IMR-90 (cell line): ENCODE measurements around the gene NLGN2. TPM values are rescaled to one million over a fixed set of nuclear protein-coding genes. Genes with fewer than 3 reads are reported as not detected.

Experiments
- ATAC-seq: fragments of 200-7000 bp; cut with Tn5 transposase; 2 replicates; pipeline ENCODE4 v1.9.1; 2020; ENCODE audit warnings: low read depth, mild to moderate bottlenecking, moderate library complexity
- BruUV-seq: library from RNA; stranded (reverse); fragments of 400-500 nt; replicated peaks from 2 replicates; lab custom pipeline; 2021; lab: Mats Ljungman, UMichigan
- CTCF ChIA-PET: fragments of 300-600 bp; formaldehyde crosslinking; extraction: SDS; loops from one replicate; lab custom pipeline; 2021; ENCODE audit warnings: antibody characterized with exemption; lab: Yijun Ruan, JAX
- POLR2A ChIA-PET: fragments of 300-600 bp; sonication (Branson Sonifier 250); formaldehyde crosslinking; loops from one replicate; lab custom pipeline; 2022; ENCODE audit warnings: antibody characterized with exemption; ENCODE audit not compliant: unreplicated experiment; lab: Charles Lee
- DNase-seq: peaks from one replicate; pipeline ENCODE4 v3.0.0; 2013
- H2AFZ ChIP-seq: replicated peaks from 2 replicates; pipeline ENCODE3; 2013; ENCODE audit warnings: low read length, mild to moderate bottlenecking; ENCODE audit not compliant: poor library complexity
- H2AK5ac ChIP-seq: 2 replicates; pipeline ENCODE4 v1.6.1; 2013; ENCODE audit warnings: low read depth, low read length, inconsistent platforms
- H2AK9ac ChIP-seq: replicated peaks from 2 replicates; pipeline ENCODE3; 2013; ENCODE audit warnings: mild to moderate bottlenecking, low read depth, low read length, moderate library complexity; ENCODE audit not compliant: poor library complexity
- H2BK120ac ChIP-seq: 2 replicates; pipeline ENCODE4 v1.6.1; 2013; ENCODE audit warnings: low read depth, low read length, inconsistent platforms
- H2BK15ac ChIP-seq: 3 replicates; pipeline ENCODE4 v1.6.1; 2013; ENCODE audit warnings: low read depth, low read length, inconsistent platforms
- H2BK20ac ChIP-seq: 2 replicates; pipeline ENCODE4 v1.6.1; 2013; ENCODE audit warnings: low read depth, mild to moderate bottlenecking, inconsistent platforms, low read length, moderate library complexity
- H2BK5ac ChIP-seq: 2 replicates; pipeline ENCODE4 v1.6.1; 2013; ENCODE audit warnings: mild to moderate bottlenecking, low read depth, low read length, inconsistent platforms; ENCODE audit not compliant: poor library complexity, severe bottlenecking
- H3K14ac ChIP-seq: replicated peaks from 2 replicates; pipeline ENCODE4 v1.6.1; 2013; ENCODE audit warnings: low read depth, low read length, inconsistent platforms
- H3K18ac ChIP-seq: 2 replicates; pipeline ENCODE4 v1.6.1; 2013; ENCODE audit warnings: low read depth, low read length, control low read depth
- H3K23ac ChIP-seq: 2 replicates; pipeline ENCODE4 v1.6.1; 2013; ENCODE audit warnings: low read depth, low read length, inconsistent platforms
- H3K27ac ChIP-seq: 2 replicates; pipeline ENCODE4 v1.5.1; 2013; ENCODE audit warnings: mild to moderate bottlenecking, control low read depth, low read length; ENCODE audit not compliant: insufficient read depth
- H3K27me3 ChIP-seq: 2 replicates; pipeline ENCODE4 v1.6.1; 2013; ENCODE audit warnings: low read length; ENCODE audit not compliant: control insufficient read depth, insufficient read depth
- H3K36me3 ChIP-seq: 2 replicates; pipeline ENCODE4 v1.6.1; 2013; ENCODE audit warnings: low read length, mixed read lengths; ENCODE audit not compliant: control insufficient read depth, insufficient read depth
- H3K4ac ChIP-seq: 2 replicates; pipeline ENCODE4 v1.6.1; 2013; ENCODE audit warnings: low read depth, low read length, inconsistent platforms
- H3K4me1 ChIP-seq: 2 replicates; pipeline ENCODE4 v1.6.1; 2013; ENCODE audit warnings: low read length, mixed read lengths; ENCODE audit not compliant: control insufficient read depth, insufficient read depth
- H3K4me2 ChIP-seq: 2 replicates; pipeline ENCODE4 v1.6.1; 2013; ENCODE audit warnings: low read depth, mild to moderate bottlenecking, control low read depth, low read length, moderate library complexity
- H3K4me3 ChIP-seq: 2 replicates; pipeline ENCODE4 v1.5.1; 2013; ENCODE audit warnings: low read depth, mild to moderate bottlenecking, control low read depth, low read length, moderate library complexity; ENCODE audit not compliant: insufficient read depth
- H3K56ac ChIP-seq: 2 replicates; pipeline ENCODE4 v1.6.1; 2013; ENCODE audit warnings: low read length, inconsistent platforms; ENCODE audit not compliant: insufficient read depth; ENCODE audit errors: extremely low read depth
- H3K79me1 ChIP-seq, 2 experiments: 2 replicates each; pipeline ENCODE4 v1.6.1; 2013; ENCODE audit warnings: low read length in 2 of 2, inconsistent platforms in 1 of 2, low read depth in 1 of 2
- H3K9ac ChIP-seq: 2 replicates; pipeline ENCODE4 v1.6.1; 2013; ENCODE audit warnings: low read depth, low read length, control low read depth
- H3K9me1 ChIP-seq: 2 replicates; pipeline ENCODE4 v1.6.1; 2013; ENCODE audit warnings: low read length, inconsistent platforms; ENCODE audit not compliant: insufficient read depth
- H3K9me3 ChIP-seq: 2 replicates; pipeline ENCODE4 v1.6.1; 2013; ENCODE audit warnings: low read length; ENCODE audit not compliant: control insufficient read depth, insufficient read depth
- H4K20me1 ChIP-seq: 2 replicates; pipeline ENCODE4 v1.6.1; 2013; ENCODE audit warnings: low read length, inconsistent platforms; ENCODE audit not compliant: insufficient read depth
- H4K5ac ChIP-seq: 2 replicates; pipeline ENCODE4 v1.6.1; 2013; ENCODE audit warnings: mild to moderate bottlenecking, low read depth, low read length, control low read depth
- H4K8ac ChIP-seq, 2 experiments: 2 replicates each; pipeline ENCODE4 v1.6.1; 2013; ENCODE audit warnings: low read depth in 2 of 2, low read length in 2 of 2, control low read depth in 1 of 2, inconsistent platforms in 1 of 2
- H4K91ac ChIP-seq: 2 replicates; pipeline ENCODE4 v1.6.1; 2013; ENCODE audit warnings: low read depth, low read length, inconsistent platforms; ENCODE audit not compliant: insufficient read depth
- BHLHE40 ChIP-seq: fragments of 150-350 bp; IDR thresholded peaks from 2 replicates; pipeline ENCODE4 v1.6.1; 2016; ENCODE audit warnings: mild to moderate bottlenecking, low read depth, low read length
- CEBPB ChIP-seq: IDR thresholded peaks from 2 replicates; pipeline ENCODE4 v1.6.1; 2012; ENCODE audit warnings: low read depth, low read length, improper control_type of control experiment
- CHD1 ChIP-seq: IDR thresholded peaks from 2 replicates; pipeline ENCODE4 v1.6.1; 2012; ENCODE audit warnings: low read depth, low read length, improper control_type of control experiment
- FOS ChIP-seq: fragments of 150-350 bp; IDR thresholded peaks from 2 replicates; pipeline ENCODE4 v1.6.1; 2016; ENCODE audit warnings: low read depth, low read length
- MAFK ChIP-seq: IDR thresholded peaks from 2 replicates; pipeline ENCODE4 v1.6.1; 2012; ENCODE audit warnings: low read depth, low read length, improper control_type of control experiment
- MAZ ChIP-seq: IDR thresholded peaks from 2 replicates; pipeline ENCODE4 v1.6.1; 2012; ENCODE audit warnings: low read depth, mild to moderate bottlenecking, low read length, improper control_type of control experiment, moderate library complexity, borderline replicate concordance
- MXI1 ChIP-seq: IDR thresholded peaks from 2 replicates; pipeline ENCODE4 v1.6.1; 2012; ENCODE audit warnings: low read depth, mild to moderate bottlenecking, low read length, moderate library complexity, borderline replicate concordance
- NFE2L2 ChIP-seq: fragments of 150-350 bp; IDR thresholded peaks from 2 replicates; pipeline ENCODE4 v1.6.1; 2016; ENCODE audit warnings: low read depth, mild to moderate bottlenecking, low read length
- POLR2A ChIP-seq: IDR thresholded peaks from 2 replicates; pipeline ENCODE4 v1.6.1; 2012; ENCODE audit warnings: mild to moderate bottlenecking, low read depth, low read length
- RAD21 ChIP-seq: IDR thresholded peaks from 2 replicates; pipeline ENCODE4 v1.6.1; 2012; ENCODE audit warnings: low read length, improper control_type of control experiment
- RCOR1 ChIP-seq: IDR thresholded peaks from 2 replicates; pipeline ENCODE4 v1.6.1; 2012; ENCODE audit warnings: mild to moderate bottlenecking, low read length, improper control_type of control experiment; ENCODE audit not compliant: insufficient replicate concordance
- RFX5 ChIP-seq: IDR thresholded peaks from 2 replicates; pipeline ENCODE4 v1.8.0; 2012; ENCODE audit warnings: low read depth, mild to moderate bottlenecking, low read length, moderate library complexity
- SMC3 ChIP-seq: fragments of 150-350 bp; IDR thresholded peaks from 2 replicates; pipeline ENCODE4 v1.6.1; 2016; ENCODE audit warnings: low read depth, mild to moderate bottlenecking, antibody characterized with exemption, low read length, moderate library complexity
- USF2 ChIP-seq: fragments of 150-350 bp; IDR thresholded peaks from 2 replicates; pipeline ENCODE4 v1.6.1; 2017; ENCODE audit warnings: mild to moderate bottlenecking, antibody characterized with exemption, low read length, low read depth
- WGBS, 2 experiments: methylation state at CpG; one replicate each; pipeline versions ENCODE4 v1.1.5 to v1.1.7; 2013; ENCODE audit warnings: missing lambda C conversion rate in 2 of 2; ENCODE audit not compliant: insufficient read length in 1 of 2; ENCODE audit errors: extremely low coverage in 2 of 2; 5-methylcytosine and 5-hydroxymethylcytosine counted together
- dilution Hi-C: fragments of 300-500 bp; cut with HindIII; formaldehyde crosslinking; loops from one replicate; pipeline ENCODE4 v1.14.3; 2018; ENCODE audit warnings: low sequenced_read_pairs; ENCODE audit not compliant: unreplicated experiment
- in situ Hi-C: fragments of 300-500 bp; cut with MboI; formaldehyde crosslinking; loops from 3 replicates; pipeline ENCODE4 v1.14.3; 2019; ENCODE audit warnings: low sequenced_read_pairs, inconsistent platforms, mixed read lengths
- intact Hi-C: fragments of 100-400 bp; cut with micrococcal nuclease; formaldehyde crosslinking; loops from 2 replicates; pipeline ENCODE4 v1.10.0; 2022
- polyA plus RNA-seq, 3 experiments: library from polyadenylated mRNA; depleted of rRNA; stranded (reverse); fragments of >200 nt; gene quantifications; 2 replicates each; pipeline ENCODE4 v1.2.3, GENCODE V29; 2012; ENCODE audit warnings: low replicate concordance in 1 of 3
- total RNA-seq: library from RNA; depleted of rRNA; stranded (reverse); fragments of >200 nt; gene quantifications from 2 replicates; pipeline ENCODE4 v1.2.3, GENCODE V29; 2012
- TF ChIP-seq, protein P1 (sequence below): conservative IDR thresholded peaks from 2 replicates; pipeline ENCODE4 v1.5.1; 2012; ENCODE audit warnings: mild to moderate bottlenecking, low read depth, low read length, improper control_type of control experiment
- TF ChIP-seq, protein P2 (sequence below): fragments of 150-350 bp; IDR thresholded peaks from 2 replicates; pipeline ENCODE4 v1.6.1; 2016; ENCODE audit warnings: low read depth, mild to moderate bottlenecking, low read length, moderate library complexity, borderline replicate concordance

The NLGN2 gene
- total and polyA plus RNA-seq, 2 of the 4 experiments (the other 2 are of a cell fraction) = 1.8 to 38.1 TPM

GRCh38 chr17:7411427-7411750 is 3.7 kb downstream of the NLGN2 start:
- Histone ChIP-seq H4K91ac (no peak overlapping the region), H2BK15ac (no peak overlapping the region), H2BK120ac (no peak overlapping the region), H3K27ac (no peak overlapping the region), H3K4me3 (no peak overlapping the region), H3K36me3 (peaks cover 45% of the 10 kb centered on the region), H4K20me1 (peaks cover 11% of the 10 kb centered on the region), H2AFZ (no peak overlapping the region), H3K4me2 (no peak overlapping the region), H4K5ac (no peak overlapping the region), H3K56ac (no peak overlapping the region), H3K9me1 (peaks cover 7% of the 10 kb centered on the region; the same call in 1 of the 2 replicates), H3K79me1 (peaks cover 0 to 18% of the 10 kb centered on the region in 2 experiments; a peak in 3 of 4 replicates), H3K4me1 (peaks cover 7% of the 10 kb centered on the region), H3K9ac (no peak overlapping the region), H3K18ac (no peak overlapping the region), H3K27me3 (no peaks in the 10 kb centered on the region), H2AK9ac (no peak overlapping the region), H2AK5ac (no peak overlapping the region), H3K14ac (no peak overlapping the region), H2BK5ac (no peak overlapping the region), H3K9me3 (no peaks in the 10 kb centered on the region), H2BK20ac (no peak overlapping the region), H3K4ac (no peak overlapping the region), H4K8ac (no peak overlapping the region), H3K23ac (no peak overlapping the region)
- ChIA-PET POLR2A (no interaction called here), CTCF (no interaction called here)
- intact Hi-C loops (no loop called here), dilution Hi-C loops (no loop called here), in situ Hi-C loops (no loop called here)
- WGBS, 2 experiments = 95% methylated on average over 4 of the region's 8 CpGs; no CpG with 5 or more reads in 1 of the 2 experiments
- no peak for TF ChIP-seq RAD21
- TF ChIP-seq POLR2A = no peak
- no peak for TF ChIP-seq MXI1
- TF ChIP-seq NFE2L2 = no peak
- TF ChIP-seq CHD1 = no peak
- TF ChIP-seq, protein P1, sequence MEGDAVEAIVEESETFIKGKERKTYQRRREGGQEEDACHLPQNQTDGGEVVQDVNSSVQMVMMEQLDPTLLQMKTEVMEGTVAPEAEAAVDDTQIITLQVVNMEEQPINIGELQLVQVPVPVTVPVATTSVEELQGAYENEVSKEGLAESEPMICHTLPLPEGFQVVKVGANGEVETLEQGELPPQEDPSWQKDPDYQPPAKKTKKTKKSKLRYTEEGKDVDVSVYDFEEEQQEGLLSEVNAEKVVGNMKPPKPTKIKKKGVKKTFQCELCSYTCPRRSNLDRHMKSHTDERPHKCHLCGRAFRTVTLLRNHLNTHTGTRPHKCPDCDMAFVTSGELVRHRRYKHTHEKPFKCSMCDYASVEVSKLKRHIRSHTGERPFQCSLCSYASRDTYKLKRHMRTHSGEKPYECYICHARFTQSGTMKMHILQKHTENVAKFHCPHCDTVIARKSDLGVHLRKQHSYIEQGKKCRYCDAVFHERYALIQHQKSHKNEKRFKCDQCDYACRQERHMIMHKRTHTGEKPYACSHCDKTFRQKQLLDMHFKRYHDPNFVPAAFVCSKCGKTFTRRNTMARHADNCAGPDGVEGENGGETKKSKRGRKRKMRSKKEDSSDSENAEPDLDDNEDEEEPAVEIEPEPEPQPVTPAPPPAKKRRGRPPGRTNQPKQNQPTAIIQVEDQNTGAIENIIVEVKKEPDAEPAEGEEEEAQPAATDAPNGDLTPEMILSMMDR = no peak
- TF ChIP-seq MAZ = no peak
- TF ChIP-seq SMC3 = no peak
- TF ChIP-seq USF2 = no peak
- TF ChIP-seq, protein P2, sequence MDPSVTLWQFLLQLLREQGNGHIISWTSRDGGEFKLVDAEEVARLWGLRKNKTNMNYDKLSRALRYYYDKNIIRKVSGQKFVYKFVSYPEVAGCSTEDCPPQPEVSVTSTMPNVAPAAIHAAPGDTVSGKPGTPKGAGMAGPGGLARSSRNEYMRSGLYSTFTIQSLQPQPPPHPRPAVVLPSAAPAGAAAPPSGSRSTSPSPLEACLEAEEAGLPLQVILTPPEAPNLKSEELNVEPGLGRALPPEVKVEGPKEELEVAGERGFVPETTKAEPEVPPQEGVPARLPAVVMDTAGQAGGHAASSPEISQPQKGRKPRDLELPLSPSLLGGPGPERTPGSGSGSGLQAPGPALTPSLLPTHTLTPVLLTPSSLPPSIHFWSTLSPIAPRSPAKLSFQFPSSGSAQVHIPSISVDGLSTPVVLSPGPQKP = no peak
- no peak for TF ChIP-seq CEBPB
- no peak for TF ChIP-seq RFX5
- TF ChIP-seq FOS = no peak
- TF ChIP-seq MAFK = no peak
- TF ChIP-seq RCOR1 = no peak
- no peak for TF ChIP-seq BHLHE40
- ATAC-seq = no peak
- DNase-seq = no peak
- BruUV-seq = no TSS peak
